CD14-positive monocyte (primary cell): ENCODE results near the gene IKZF1. TPM values are rescaled to one million over a fixed set of nuclear protein-coding genes. Genes with fewer than 3 reads are reported as not detected.

ENCODE experiments used
- DNase-seq, 3 donors: peaks; one replicate each; pipeline ENCODE4 v3.0.0-alpha.2; 2011 to 2022
- H2AFZ ChIP-seq: 2 replicates; pipeline ENCODE4 v1.6.0; 2012; ENCODE audit warnings: mild to moderate bottlenecking, low read depth, low read length, inconsistent platforms; ENCODE audit not compliant: insufficient read depth, poor library complexity, severe bottlenecking
- H3K27ac ChIP-seq, 2 donors: 1 replicate in 1 of 2; 2 replicates in 1 of 2; pipeline ENCODE4 v1.5.1; 2012 to 2013; ENCODE audit warnings: low read length in 2 of 2, control low read depth in 1 of 2, inconsistent platforms in 1 of 2, low read depth in 1 of 2, mild to moderate bottlenecking in 1 of 2
- H3K27me3 ChIP-seq, 2 donors: one replicate each; pipeline versions ENCODE4 v1.6.0 to v1.6.1; 2011 to 2013; ENCODE audit warnings: low read length in 2 of 2; ENCODE audit not compliant: control insufficient read depth in 2 of 2, insufficient read depth in 2 of 2
- H3K36me3 ChIP-seq, 2 donors: replicated peaks in 1 of 2; 1 replicate in 1 of 2; 2 replicates in 1 of 2; pipeline versions ENCODE4 v1.5.1 to v1.6.1; 2012 to 2013; ENCODE audit warnings: low read length in 2 of 2, control low read depth in 1 of 2, inconsistent platforms in 1 of 2, mild to moderate bottlenecking in 1 of 2; ENCODE audit not compliant: insufficient read depth in 2 of 2, control insufficient read depth in 1 of 2
- H3K4me1 ChIP-seq, 2 donors: 1 replicate in 1 of 2; 2 replicates in 1 of 2; pipeline versions ENCODE4 v1.5.1 to v1.6.1; 2012 to 2013; ENCODE audit warnings: low read length in 2 of 2, control low read depth in 1 of 2, inconsistent platforms in 1 of 2, mild to moderate bottlenecking in 1 of 2, moderate library complexity in 1 of 2; ENCODE audit not compliant: insufficient read depth in 2 of 2, control insufficient read depth in 1 of 2
- H3K4me2 ChIP-seq: replicated peaks from 2 replicates; pipeline ENCODE3; 2012; ENCODE audit warnings: low read length, moderate library complexity, mild to moderate bottlenecking; ENCODE audit not compliant: poor library complexity, severe bottlenecking; ENCODE audit errors: extremely low read depth
- H3K4me3 ChIP-seq, 3 experiments: fragments of 200-600 bp in 1 of 3; sonication (generic) in 1 of 3; replicated peaks in 1 of 3; 1 replicate in 2 of 3; 2 replicates in 1 of 3; pipeline ENCODE4 v1.5.1; 2011 to 2013; ENCODE audit warnings: low read length in 3 of 3, mild to moderate bottlenecking in 3 of 3, control low read depth in 2 of 3, low read depth in 2 of 3, inconsistent platforms in 1 of 3, moderate library complexity in 1 of 3
- H3K79me2 ChIP-seq: 2 replicates; pipeline ENCODE4 v1.6.0; 2012; ENCODE audit warnings: mild to moderate bottlenecking, control low read depth, inconsistent platforms, low read length, moderate library complexity; ENCODE audit not compliant: insufficient read depth
- H3K9ac ChIP-seq: 2 replicates; pipeline ENCODE4 v1.6.0; 2017; ENCODE audit warnings: low read length, mild to moderate bottlenecking; ENCODE audit not compliant: insufficient read depth, poor library complexity, severe bottlenecking
- H3K9me3 ChIP-seq, 2 donors: replicated peaks in 1 of 2; 1 replicate in 1 of 2; 2 replicates in 1 of 2; pipeline versions ENCODE4 v1.5.1 to v1.6.1; 2012 to 2013; ENCODE audit warnings: low read length in 2 of 2, control low read depth in 1 of 2; ENCODE audit not compliant: control insufficient read depth in 1 of 2, insufficient read depth in 1 of 2
- H4K20me1 ChIP-seq: 2 replicates; pipeline ENCODE4 v1.6.0; 2012; ENCODE audit warnings: mild to moderate bottlenecking, low read length, control low read depth, moderate library complexity; ENCODE audit not compliant: insufficient read depth
- H3K27ac Mint-ChIP-seq, 7 donors: one replicate each; pipeline ENCODE4 v1.8.0; 2020; ENCODE audit warnings: mild to moderate bottlenecking in 7 of 7, mixed read lengths in 7 of 7, moderate library complexity in 6 of 7, inconsistent platforms in 2 of 7
- H3K27me3 Mint-ChIP-seq, 3 donors: one replicate each; pipeline ENCODE4 v1.8.0; 2021 to 2022; ENCODE audit warnings: low read depth in 3 of 3, mild to moderate bottlenecking in 3 of 3, mixed read lengths in 3 of 3, moderate library complexity in 3 of 3, inconsistent platforms in 1 of 3
- H3K36me3 Mint-ChIP-seq, 2 donors: one replicate each; pipeline ENCODE4 v1.8.0; 2020; ENCODE audit warnings: mixed read lengths in 2 of 2, inconsistent platforms in 1 of 2, mild to moderate bottlenecking in 1 of 2
- H3K4me1 Mint-ChIP-seq: one replicate; pipeline ENCODE4 v1.8.0; 2020; ENCODE audit warnings: mild to moderate bottlenecking, mixed read lengths
- H3K4me3 Mint-ChIP-seq, 2 donors: one replicate each; pipeline ENCODE4 v1.8.0; 2020; ENCODE audit warnings: mild to moderate bottlenecking in 2 of 2, mixed read lengths in 2 of 2, moderate library complexity in 1 of 2
- H3K9me3 Mint-ChIP-seq, 7 donors: one replicate each; pipeline ENCODE4 v1.8.0; 2020 to 2022; ENCODE audit warnings: mixed read lengths in 7 of 7, mild to moderate bottlenecking in 6 of 7, moderate library complexity in 6 of 7, inconsistent platforms in 2 of 7
- WGBS: methylation state at CpG from one replicate; pipeline ENCODE4 v1.1.5; 2013; ENCODE audit warnings: missing lambda C conversion rate; ENCODE audit not compliant: insufficient coverage; 5-methylcytosine and 5-hydroxymethylcytosine counted together
- intact Hi-C, 2 donors: fragments of 100-400 bp; cut with micrococcal nuclease; formaldehyde crosslinking; loops; one replicate each; pipeline versions ENCODE4 v1.15.0 to v1.15.1; 2023
- polyA plus RNA-seq, 3 donors: library from polyadenylated mRNA; depleted of rRNA in 1 of 3; unstranded in 2 of 3; stranded (reverse) in 1 of 3; fragments of 300-500 nt in 2 of 3; fragments of >200 nt in 1 of 3; fragmentation: Illumina TruSeq in 2 of 3; gene quantifications; 1 replicate in 2 of 3; 2 replicates in 1 of 3; pipeline ENCODE4 v1.2.3, GENCODE V29; 2012 to 2021
- small RNA-seq: library from RNA; depleted of rRNA; stranded (forward); fragments of <200 nt; gene quantifications from one replicate; pipeline ENCODE3, GENCODE V24; 2012; ENCODE audit warnings: low read depth; ENCODE audit not compliant: insufficient read length
- TF ChIP-seq, protein P1 (sequence below): fragments of 200-600 bp; IDR thresholded peaks from one replicate; pipeline ENCODE4 v1.8.0; 2022; ENCODE audit warnings: antibody characterized with exemption, mild to moderate bottlenecking

IKZF1 gene
- polyA plus RNA-seq, 3 donors: 38.4 to 130 (median 80.2) TPM

DNA sequence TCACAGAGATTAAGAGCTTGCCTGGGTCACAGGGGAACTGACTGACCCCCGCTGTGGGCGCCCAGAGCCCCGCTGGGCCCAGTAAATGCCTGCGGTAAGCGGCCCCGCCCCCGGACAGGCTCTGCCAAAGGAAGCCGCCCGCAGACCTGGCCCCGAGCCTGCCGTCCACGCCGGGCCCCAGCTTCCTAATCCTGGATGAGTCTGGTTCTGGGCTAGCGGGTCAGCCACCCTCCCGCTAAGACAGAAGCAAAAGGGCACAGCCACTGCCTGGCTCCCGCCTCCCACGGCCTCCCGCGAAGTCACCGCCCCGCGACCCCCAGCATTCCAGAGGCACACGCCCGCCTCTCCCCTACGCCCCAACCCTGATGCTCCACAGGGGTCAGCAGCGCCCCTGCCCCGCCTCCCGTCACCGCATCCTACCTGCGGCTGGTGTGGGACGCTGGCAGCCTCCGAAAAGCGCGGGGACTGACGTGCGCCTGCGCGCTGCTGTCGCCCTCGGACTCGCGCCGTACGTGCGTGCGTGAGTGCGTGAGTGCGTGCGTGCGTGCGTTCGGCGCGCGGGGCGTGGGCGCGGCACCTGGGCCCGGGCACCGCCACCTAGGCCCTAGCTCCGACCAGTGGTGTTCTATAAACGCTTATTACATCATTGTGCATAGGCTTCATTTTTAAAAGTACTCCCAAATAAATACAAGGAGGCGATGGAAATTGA, 145.5 kb downstream of the IKZF1 start, which contains the start of gene FIGNL1:
Gene FIGNL1, minus strand, starts transcription at position 470 of the 709 bp plus-strand sequence. CDS start 3,063 bp downstream, outside the sequence.
- H3K4me3 ChIP-seq: peak within 1 kb of the TSS; percentile 76 to 91 (median 82)
- Mint-ChIP-seq H3K36me3 (peaks cover 18 to 20% of the 10 kb centered on the region in 2 donors), H3K9me3 (no peaks in the 10 kb centered on the region), H3K4me3 (peak within 1 kb of the TSS; percentile 89 to 94), H3K27me3 (peaks cover 0 to 3% (median 0%) of the 10 kb centered on the region in 3 donors), H3K4me1 (peaks cover 18% of the 10 kb centered on the region), H3K27ac (peak within 1 kb of the TSS; percentile 57 to 91 (median 76))
- H3K79me2 ChIP-seq: peaks cover 51% of the 10 kb centered on the region
- H3K27ac ChIP-seq: peak within 1 kb of the TSS in 1 of 2 donors; percentile 71
- H3K36me3 ChIP-seq: peaks cover 17 to 21% of the 10 kb centered on the region in 2 donors
- H2AFZ ChIP-seq: peak within 1 kb of the TSS; percentile 100
- H4K20me1 ChIP-seq: no peaks in the 10 kb centered on the region
- no peaks in the 10 kb centered on the region for H3K27me3 ChIP-seq
- TF ChIP-seq, protein P1, sequence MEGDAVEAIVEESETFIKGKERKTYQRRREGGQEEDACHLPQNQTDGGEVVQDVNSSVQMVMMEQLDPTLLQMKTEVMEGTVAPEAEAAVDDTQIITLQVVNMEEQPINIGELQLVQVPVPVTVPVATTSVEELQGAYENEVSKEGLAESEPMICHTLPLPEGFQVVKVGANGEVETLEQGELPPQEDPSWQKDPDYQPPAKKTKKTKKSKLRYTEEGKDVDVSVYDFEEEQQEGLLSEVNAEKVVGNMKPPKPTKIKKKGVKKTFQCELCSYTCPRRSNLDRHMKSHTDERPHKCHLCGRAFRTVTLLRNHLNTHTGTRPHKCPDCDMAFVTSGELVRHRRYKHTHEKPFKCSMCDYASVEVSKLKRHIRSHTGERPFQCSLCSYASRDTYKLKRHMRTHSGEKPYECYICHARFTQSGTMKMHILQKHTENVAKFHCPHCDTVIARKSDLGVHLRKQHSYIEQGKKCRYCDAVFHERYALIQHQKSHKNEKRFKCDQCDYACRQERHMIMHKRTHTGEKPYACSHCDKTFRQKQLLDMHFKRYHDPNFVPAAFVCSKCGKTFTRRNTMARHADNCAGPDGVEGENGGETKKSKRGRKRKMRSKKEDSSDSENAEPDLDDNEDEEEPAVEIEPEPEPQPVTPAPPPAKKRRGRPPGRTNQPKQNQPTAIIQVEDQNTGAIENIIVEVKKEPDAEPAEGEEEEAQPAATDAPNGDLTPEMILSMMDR: no peak
- no peaks in the 10 kb centered on the region for H3K9me3 ChIP-seq
- peaks cover 11 to 18% of the 10 kb centered on the region in 2 donors for H3K4me1 ChIP-seq
- 0% methylated on average over 61 of the region's 63 CpGs for WGBS
- peak within 1 kb of the TSS; percentile 93 for H3K4me2 ChIP-seq
- intact Hi-C loops: no loop called here
- H3K9ac ChIP-seq: peak within 1 kb of the TSS; percentile 72
- DNase-seq: peak; percentile 45 to 77 (median 55)

DNA sequence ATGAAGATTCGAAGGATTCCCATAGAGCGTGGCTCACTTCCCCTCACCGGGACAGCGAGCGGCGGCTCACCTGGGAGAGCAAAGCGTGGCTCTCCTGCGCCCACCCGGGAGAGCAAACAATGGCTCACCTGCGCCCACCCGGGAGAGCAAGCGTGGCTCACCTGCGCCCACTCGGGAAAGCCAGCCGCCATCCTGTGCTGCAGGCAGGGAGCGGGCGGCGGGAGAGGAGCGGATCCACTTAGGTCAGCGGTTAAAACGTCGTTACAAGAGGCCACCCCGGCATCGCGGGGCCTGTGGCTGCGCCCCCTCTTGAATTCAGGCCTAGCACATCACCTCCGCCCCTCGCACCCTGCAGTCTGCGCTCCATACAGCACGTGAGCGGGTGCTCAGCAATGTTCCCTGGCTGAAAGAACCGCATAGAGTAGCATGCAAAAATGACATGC, 146.1 kb downstream of the IKZF1 start:
- TF ChIP-seq, protein P1: no peak
- peaks cover 14 to 16% of the 10 kb centered on the region in 2 donors for H3K36me3 Mint-ChIP-seq
- peaks cover 22% of the 10 kb centered on the region for H3K4me1 Mint-ChIP-seq
- Histone ChIP-seq H3K4me3 (peak overlapping the region; percentile 76 to 91 (median 82)), H3K79me2 (peaks cover 47% of the 10 kb centered on the region), H4K20me1 (no peaks in the 10 kb centered on the region), H2AFZ (peak overlapping the region; percentile 100), H3K27ac (peak overlapping the region in 1 of 2 donors; percentile 71), H3K9ac (peak overlapping the region; percentile 72), H3K9me3 (no peaks in the 10 kb centered on the region), H3K36me3 (peaks cover 13 to 15% of the 10 kb centered on the region in 2 donors), H3K27me3 (no peaks in the 10 kb centered on the region), H3K4me1 (peaks cover 11 to 18% of the 10 kb centered on the region in 2 donors), H3K4me2 (peak overlapping the region; percentile 93)
- no peak for DNase-seq
- no peaks in the 10 kb centered on the region for H3K9me3 Mint-ChIP-seq
- peak overlapping the region; percentile 89 to 94 for H3K4me3 Mint-ChIP-seq
- 7% methylated on average over 27 of the region's 32 CpGs for WGBS
- intact Hi-C loops: no loop called here
- peak overlapping the region in 4 of 7 donors; percentile 69 to 83 (median 74) for H3K27ac Mint-ChIP-seq
- peaks cover 0 to 3% (median 0%) of the 10 kb centered on the region in 3 donors for H3K27me3 Mint-ChIP-seq

Small RNA genes within 50 kb of the gene (small RNA-seq; reads per million reads assigned to genes)
- not detected for gene RNU6-1091P

Other genes with a start within 250 kb of the IKZF1 start
- gene ZPBP, start 211.5 kb upstream of the IKZF1 start, polyA plus RNA-seq: not detected
- gene FIGNL1, start 145.6 kb downstream of the IKZF1 start, polyA plus RNA-seq: 1 to 10 TPM in 2 of 3 donors, under 1 TPM in 1; 0.55 to 2.4 (median 1.8) TPM